RWPE2 (cell line): ENCODE data around the gene TNFRSF18.

Experiments used
- ATAC-seq: fragments of 200-7000 bp; cut with Tn5 transposase; 3 replicates; pipeline ENCODE4 v1.9.1; 2021; ENCODE audit warnings: low read depth
- DNase-seq: peaks from one replicate; pipeline ENCODE4 v3.0.0-alpha.2; 2020; ENCODE audit warnings: low spot score
- H3K27ac ChIP-seq: fragments of 450-650 bp; 2 replicates; pipeline ENCODE4 v1.5.1; 2017; ENCODE audit warnings: mild to moderate bottlenecking; ENCODE audit not compliant: poor library complexity, severe bottlenecking
- H3K27me3 ChIP-seq: fragments of 250-450 bp; sonication (Bioruptor Pico); 2 replicates; pipeline ENCODE4 v1.5.1; 2021; ENCODE audit warnings: mild to moderate bottlenecking, moderate library complexity; ENCODE audit not compliant: insufficient read depth, poor library complexity, severe bottlenecking
- H3K36me3 ChIP-seq: fragments of 250-450 bp; sonication (Bioruptor Pico); 2 replicates; pipeline ENCODE4 v1.5.1; 2020; ENCODE audit warnings: low read depth, mild to moderate bottlenecking, moderate library complexity
- H3K4me1 ChIP-seq: fragments of 250-450 bp; sonication (Bioruptor Pico); 2 replicates; pipeline ENCODE4 v1.5.1; 2021; ENCODE audit warnings: mild to moderate bottlenecking, moderate library complexity; ENCODE audit not compliant: insufficient read depth, poor library complexity, severe bottlenecking
- H3K4me3 ChIP-seq: fragments of 250-450 bp; sonication (Bioruptor Pico); 2 replicates; pipeline ENCODE4 v1.5.1; 2021; ENCODE audit warnings: mild to moderate bottlenecking, moderate library complexity; ENCODE audit not compliant: severe bottlenecking
- H3K9me3 ChIP-seq: fragments of 250-450 bp; sonication (Bioruptor Pico); 2 replicates; pipeline ENCODE4 v1.5.1; 2021; ENCODE audit warnings: mild to moderate bottlenecking, moderate library complexity; ENCODE audit not compliant: severe bottlenecking
- CTCF ChIP-seq: fragments of 450-650 bp; IDR thresholded peaks from one replicate; pipeline ENCODE4 v1.5.1; 2017; ENCODE audit warnings: mild to moderate bottlenecking, moderate library complexity; ENCODE audit not compliant: poor library complexity, severe bottlenecking

The TNFRSF18 gene

GRCh38 chr1:1189111-1189510 lies 17.3 kb downstream of the TNFRSF18 start:
- ATAC-seq (no peak), DNase-seq (no peak)
- Histone ChIP-seq H3K4me1 (no peaks in the 10 kb centered on the region), H3K9me3 (no peaks in the 10 kb centered on the region), H3K27ac (no peak overlapping the region), H3K4me3 (no peak overlapping the region), H3K27me3 (no peaks in the 10 kb centered on the region), H3K36me3 (no peaks in the 10 kb centered on the region)
- TF ChIP-seq CTCF: no peak

GRCh38 chr1:1187938-1188337 lies 18.5 kb downstream of the TNFRSF18 start:
- Histone ChIP-seq H3K4me1 (no peaks in the 10 kb centered on the region), H3K9me3 (no peaks in the 10 kb centered on the region), H3K27ac (no peak overlapping the region), H3K4me3 (no peak overlapping the region), H3K27me3 (no peaks in the 10 kb centered on the region), H3K36me3 (no peaks in the 10 kb centered on the region)
- ATAC-seq (no peak), DNase-seq (no peak)
- no peak for TF ChIP-seq CTCF

GRCh38 chr1:1185101-1185765 lies 21.2 kb downstream of the TNFRSF18 start:
- Histone ChIP-seq H3K9me3 (no peaks in the 10 kb centered on the region), H3K4me3 (no peak overlapping the region), H3K27me3 (no peaks in the 10 kb centered on the region), H3K36me3 (no peaks in the 10 kb centered on the region), H3K27ac (no peak overlapping the region), H3K4me1 (no peaks in the 10 kb centered on the region)
- DNase-seq (peak; percentile 54), ATAC-seq (no peak)
- TF ChIP-seq CTCF: no peak

- H3K9me3 ChIP-seq: no peaks in the 10 kb centered on the region
- no peak for TF ChIP-seq CTCF
- no peaks in the 10 kb centered on the region for H3K36me3 ChIP-seq
- H3K27ac ChIP-seq: no peak overlapping the region
- H3K27me3 ChIP-seq: no peaks in the 10 kb centered on the region
- DNase-seq (no peak), ATAC-seq (no peak)
- H3K4me3 ChIP-seq: no peak overlapping the region
- H3K4me1 ChIP-seq: no peaks in the 10 kb centered on the region
These were observed 22.3 kb downstream of the TNFRSF18 start for GRCh38 chr1:1183833-1184775.
